Gastrocnemius medialis (tissue), 4 donors: ENCODE measurements around the gene POLR2I.

ENCODE experiments used
- CTCF ChIP-seq, 5 experiments: fragments of 450-650 bp in 3 of 5; fragments of 200-600 bp in 2 of 5; sonication (generic) in 2 of 5; IDR thresholded peaks in 4 of 5; conservative IDR thresholded peaks in 1 of 5; 1 replicate in 4 of 5; 2 replicates in 1 of 5; pipeline ENCODE4 v1.5.1; 2016 to 2019; ENCODE audit warnings: antibody characterized with exemption in 5 of 5, mild to moderate bottlenecking in 3 of 5, moderate library complexity in 3 of 5
- POLR2A ChIP-seq, 2 donors: fragments of 450-650 bp; IDR thresholded peaks; one replicate each; pipeline ENCODE4 v1.6.1; 2017; ENCODE audit warnings: antibody characterized with exemption in 2 of 2, mild to moderate bottlenecking in 2 of 2, moderate library complexity in 2 of 2

GRCh38 chr19:36141039-36141927 lies 26.6 kb upstream of the POLR2I start:
- TF ChIP-seq POLR2A (IDR thresholded peaks at IDR 0.05) (peak; percentile 73 to 74), CTCF (IDR thresholded peaks at IDR 0.05 in 4 of 5, conservative IDR thresholded peaks at IDR 0.05 in 1 of 5) (no peak)
